NCI-H1105 treated with DMSO at 0.1 percent for 48 hours (cell line): ENCODE data around the gene ARL8A.
"Not testable (repeated sequence)": the region's sequence is repeated elsewhere in the genome, so short reads cannot be mapped to it uniquely, and the experiment has no call there.

Experiments used
- DNase-seq: peaks from one replicate; lab custom pipeline; 2025; lab: John Stamatoyannopoulos, UW

ARL8A gene

DNA sequence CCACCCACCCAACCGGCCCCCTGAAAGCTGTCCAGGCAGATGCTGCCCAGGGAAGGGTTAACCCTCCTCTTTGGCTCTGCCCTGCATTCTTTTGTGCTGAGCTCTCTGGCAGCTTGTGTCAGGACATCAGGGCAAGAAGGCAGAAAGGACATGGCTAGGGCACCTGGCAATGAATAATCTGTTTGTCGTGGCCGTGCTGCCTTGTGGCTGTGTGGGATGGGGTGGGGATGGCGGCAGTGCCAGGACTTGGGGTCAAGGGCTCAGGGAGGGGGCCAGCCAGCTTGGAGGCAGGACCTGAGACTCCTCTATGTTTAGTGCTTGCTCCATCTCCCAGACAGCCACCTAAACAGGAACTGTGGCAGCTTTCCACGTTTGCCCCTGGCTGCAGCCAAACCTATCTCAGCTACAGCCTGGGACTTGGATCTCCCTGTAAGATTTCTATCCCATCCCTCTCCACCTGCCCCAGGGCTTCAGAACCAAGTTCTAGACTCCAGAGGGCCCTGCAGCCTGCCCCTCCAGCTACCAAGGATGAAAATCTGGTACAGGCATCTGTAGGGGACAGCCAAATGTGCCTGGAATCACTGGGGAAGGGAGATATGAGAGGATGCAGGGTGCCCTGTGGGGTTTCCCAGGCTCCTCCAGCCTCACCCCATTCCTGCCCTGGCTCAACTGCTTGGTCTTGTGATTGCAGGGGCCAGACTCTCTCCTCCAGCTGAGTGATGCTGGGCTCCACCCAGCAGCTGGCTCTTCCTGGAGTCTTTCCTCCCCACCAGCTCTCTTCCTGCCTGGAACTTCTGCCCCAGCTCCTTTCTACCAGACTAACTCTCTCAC is 31.5 kb downstream of the ARL8A start:
- no peak for DNase-seq

DNA sequence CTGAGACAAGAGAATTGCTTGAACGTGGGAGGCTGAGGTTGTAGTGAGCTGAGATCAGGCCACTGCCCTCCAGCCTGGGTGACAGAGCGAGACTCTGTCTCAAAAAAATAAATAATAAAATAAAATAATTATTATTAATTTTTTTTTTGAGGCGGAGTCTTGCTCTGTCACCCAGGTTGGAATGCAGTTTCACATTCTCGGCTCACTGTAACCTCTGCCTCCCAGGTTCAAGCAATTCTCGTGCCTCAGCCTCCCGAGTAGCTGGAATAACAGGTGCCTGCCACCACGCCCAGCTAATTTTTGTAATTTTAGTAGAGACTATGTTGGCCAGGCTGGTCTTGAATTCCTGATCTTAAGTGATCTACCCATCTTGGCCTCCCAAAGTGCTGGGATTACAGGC is 32.9 kb downstream of the ARL8A start:
- DNase-seq, result not testable (repeated sequence)

DNA sequence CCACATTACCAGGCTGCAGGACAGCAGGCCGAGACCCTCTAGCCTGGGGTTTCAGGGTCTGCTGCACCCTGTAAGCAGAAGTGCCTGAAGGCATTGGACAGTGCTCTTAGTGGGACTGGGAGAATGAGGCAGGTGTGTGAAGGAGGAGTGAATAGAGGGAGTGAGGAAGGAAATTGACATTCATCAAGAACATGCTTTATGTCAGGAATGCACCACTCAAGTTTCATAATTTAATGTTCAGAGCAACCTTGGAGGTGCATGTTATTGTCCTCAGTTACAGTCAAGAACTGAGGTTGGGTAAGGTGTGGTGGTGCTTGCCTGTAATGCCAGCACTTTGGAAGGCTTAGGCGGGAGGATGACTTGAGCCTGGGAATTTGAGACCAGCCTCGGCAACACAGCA is 33.6 kb downstream of the ARL8A start:
- DNase-seq, result no peak

DNA sequence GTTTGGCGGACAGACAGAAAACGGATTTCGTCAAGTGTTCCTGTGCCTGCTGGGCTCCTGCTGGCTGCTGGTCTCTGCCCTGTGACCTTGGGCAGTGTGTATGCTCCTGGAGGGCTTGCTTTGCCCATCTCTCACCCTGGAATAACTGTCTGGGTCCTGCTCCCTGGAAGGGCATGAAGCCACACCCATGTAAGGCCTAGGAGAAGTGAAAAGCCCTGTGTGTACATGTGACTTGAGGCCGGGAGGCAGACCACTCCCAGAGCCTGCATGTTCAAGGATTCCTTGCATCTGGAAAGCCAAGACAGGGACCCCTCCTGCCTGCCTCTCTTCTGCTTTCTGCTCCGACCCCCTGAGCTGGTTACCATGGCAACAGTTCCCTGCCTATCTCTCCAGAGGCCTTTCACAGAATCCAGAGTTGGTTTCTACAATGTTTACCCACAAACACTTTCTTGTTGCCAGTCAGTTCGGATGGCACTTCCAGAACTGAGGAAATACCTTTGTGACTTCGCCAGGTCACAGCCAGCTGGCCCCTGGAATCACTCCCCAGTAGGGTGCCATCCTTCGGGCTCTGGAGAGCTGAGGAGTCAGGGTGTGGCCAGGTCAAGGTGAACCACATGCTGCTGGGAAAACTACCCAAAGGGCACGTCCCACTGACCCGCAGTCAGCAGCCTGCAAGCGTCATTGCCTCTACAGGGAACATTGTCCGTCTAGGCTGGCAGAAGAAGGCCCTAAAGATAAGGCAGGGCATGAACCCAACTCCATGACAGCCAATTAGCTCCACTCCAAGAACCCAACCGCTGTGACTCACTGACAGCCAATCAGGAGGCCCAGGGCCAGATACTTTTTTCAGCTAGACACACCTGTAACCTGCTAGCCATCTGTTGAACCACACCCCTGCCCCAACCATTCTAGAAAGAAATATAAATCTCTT is 36.5 kb downstream of the ARL8A start:
- DNase-seq, result peak; percentile 69

DNA sequence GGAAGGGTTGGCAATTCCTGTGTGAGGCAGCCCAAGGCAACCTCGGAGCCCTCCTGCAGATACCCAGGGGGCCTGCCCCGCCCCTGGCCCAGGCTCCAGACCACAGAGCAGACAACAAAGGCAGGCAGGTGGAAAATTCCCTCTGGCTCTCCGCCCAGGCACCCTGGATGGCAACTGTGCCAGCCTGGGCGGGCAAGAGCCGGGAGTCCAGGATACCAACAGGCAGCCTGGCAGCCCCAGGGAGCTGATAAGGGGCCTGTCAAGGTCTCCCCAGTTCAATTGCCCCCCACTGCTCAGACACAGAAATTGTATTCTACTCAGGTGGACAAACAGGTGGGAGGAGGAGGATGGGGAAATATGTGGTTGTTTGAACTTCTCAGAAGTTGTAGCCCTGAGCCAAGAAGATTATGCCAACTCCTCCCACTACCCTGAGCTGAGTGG is 37.2 kb downstream of the ARL8A start:
- peak; percentile 96 for DNase-seq

DNA sequence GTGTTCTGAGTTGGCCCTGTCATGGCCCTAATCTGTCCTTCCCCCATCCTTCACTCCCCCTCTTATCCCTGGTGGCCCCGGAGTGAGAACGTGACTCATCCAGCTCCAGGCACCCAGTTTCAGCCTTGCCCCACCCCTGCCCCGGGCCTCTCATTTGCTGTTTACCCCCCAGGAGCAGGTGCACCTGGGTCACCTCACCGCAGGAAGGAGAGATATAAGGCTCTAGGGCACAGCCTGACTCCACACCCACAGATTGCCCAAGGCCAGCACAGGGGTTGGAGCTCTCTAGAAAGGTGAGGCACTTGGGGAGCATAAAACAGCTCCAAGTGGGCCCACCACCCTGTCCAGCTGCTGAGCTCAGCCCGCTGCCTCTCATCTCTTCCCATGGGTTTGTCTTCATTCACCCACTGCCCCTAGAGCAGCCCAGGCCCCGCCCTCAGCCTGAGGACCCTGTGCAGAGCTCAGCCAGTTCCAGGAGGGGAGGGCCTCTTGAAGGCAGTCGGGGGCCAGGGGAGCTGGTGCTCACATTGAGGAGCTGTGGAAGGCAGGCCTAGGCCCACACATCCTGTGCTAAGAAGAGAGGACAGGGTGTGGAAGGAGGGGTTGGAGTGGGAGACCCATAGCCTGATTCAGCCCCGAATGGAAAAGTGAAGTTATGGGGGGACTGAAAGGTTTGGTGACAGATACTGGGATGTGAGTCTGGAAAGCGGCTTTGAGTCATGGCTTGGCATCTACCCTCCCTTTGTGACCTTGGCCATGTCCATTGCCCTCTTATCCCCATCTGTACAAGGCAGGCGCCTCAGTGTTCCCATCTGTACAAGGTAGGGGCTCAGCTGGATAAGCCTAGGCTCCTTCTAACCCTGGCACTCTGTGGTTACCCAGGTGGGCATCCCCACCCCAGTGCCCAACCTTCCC is 37.9 kb downstream of the ARL8A start:
- DNase-seq, result peak; percentile 22

DNA sequence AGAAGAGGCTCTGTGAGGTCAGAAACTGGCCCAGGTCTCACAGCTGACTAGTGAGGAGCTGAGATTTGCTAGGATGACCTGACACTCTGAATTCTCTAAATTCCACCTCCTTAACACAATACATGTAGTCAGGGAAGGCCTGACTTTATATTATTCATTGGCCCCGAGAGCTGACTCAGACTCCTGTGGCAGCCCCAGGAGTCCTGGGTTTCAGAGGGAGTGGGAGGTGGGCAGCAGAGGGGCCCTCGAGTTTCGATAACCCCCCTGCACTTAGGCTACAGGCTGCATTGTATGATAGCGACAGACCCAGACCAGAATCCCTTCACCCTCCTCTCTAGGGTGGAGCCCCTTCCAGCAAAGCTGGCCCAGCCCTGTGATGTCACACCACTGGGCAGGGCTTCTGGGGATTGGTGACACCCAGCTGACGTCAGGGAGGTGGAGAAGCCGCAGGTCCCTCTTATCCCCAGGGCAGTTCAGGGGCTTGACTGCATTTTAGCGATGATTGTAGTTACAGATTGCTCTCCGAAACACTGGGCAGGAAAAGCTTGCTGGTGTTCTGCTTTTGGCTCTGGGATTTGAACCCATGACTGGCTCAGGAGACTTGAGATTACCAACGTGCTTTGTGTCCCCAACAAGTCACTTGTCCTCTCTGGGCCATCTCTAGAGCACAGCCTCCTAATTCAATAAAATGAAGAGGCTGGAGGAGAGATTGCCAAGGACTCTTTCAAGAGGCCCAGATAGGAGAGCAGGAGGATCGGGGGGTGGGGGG is 38.8 kb downstream of the ARL8A start:
- no peak for DNase-seq

DNA sequence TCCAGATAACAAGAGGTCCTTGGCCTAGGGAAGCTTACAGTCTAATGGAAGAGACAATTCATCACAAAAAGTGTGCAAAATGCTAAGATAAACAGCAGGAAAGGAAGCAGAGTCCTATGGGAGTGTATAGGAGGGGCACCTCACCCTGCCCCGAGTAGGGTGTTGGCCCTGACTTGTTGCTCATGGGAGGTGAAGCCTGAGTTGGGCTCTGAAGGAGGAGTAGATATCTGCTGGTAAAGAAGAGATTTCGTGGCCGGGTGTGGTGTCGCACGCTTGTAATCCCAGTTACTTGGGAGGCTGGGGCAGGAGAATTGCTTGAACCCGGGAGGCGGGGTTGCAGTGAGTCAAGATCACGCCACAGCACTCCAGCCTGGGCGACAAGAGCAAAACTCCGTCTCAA is 40.5 kb downstream of the ARL8A start:
- DNase-seq, result no peak

DNA sequence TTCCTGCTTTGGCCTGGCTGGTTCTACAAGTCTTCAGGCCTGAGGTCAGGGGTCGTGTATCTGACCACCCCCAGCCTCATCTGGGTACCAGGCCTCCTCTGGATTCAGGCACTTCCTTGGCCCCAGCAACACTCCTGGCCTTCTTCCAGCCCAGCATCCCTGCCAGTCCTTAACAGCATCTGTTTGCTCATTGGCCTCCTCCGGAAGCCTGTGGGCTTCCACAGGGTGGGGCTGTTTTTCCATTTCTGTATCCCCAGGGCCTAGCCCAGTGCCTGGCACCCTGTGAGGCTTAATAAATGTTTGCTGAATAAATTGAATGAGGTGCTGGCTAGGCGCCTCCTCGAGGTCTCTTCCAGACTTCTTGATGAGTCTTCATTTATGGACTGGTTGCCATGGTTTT is 43.4 kb downstream of the ARL8A start:
- no peak for DNase-seq

DNA sequence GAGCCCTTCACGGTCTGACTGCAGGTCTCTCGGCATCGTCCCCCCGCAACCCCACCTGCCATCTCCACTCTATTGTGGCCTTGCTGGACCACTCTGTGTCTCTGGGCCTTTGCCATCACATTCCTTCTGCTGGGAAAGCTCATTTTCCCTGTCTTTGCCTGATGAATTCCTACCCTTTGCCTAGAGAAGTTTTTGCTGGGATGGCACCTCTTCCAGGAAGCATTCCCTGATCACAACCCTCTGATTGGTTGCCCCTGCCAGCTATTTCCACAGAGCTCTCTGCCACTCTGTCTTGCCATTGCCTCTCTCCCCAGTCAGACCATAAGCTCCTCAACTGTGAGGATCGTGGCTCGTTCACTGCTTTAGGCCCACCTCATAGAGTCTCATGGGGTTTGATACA is 50.7 kb downstream of the ARL8A start:
- DNase-seq, result no peak

DNA sequence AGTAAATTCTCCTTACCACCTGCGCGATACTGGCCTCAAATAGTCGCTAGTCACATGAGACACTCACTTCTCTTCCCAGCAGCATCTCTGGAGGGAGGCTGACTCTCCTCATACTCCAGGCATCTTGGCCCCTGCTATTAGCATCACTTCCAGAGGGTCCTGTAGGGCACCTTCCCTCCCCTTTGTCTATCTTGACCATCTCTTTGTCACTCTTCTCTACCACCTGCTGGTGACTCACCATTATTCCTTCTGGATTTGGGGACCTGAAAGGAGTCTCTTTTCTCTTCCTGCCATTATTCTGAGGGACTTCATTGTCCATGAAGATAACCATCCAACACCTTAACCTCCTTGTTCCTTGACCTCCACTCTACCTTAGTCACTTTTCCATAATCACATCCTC is 53.5 kb downstream of the ARL8A start:
- DNase-seq, result no peak

DNA sequence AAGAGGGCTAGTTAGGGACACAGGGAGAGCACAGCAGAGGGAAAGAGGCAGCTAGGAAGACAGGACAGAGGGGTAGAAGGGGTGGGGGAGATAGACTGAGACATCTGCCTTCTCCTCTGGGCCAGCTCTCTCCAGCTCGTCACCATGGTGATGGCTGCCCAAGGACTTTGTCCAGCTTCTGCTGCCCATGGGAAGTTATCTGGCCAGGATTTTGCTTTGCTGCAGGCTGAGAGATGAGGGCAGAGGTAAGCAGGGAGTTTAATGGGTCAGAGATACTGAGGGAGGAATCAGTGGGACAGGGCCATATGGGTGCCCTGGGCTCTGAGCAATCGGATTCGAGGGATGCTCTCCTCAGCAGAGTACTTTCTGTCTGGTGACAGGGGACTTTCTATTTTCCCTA is 56.3 kb downstream of the ARL8A start:
- DNase-seq, result no peak

DNA sequence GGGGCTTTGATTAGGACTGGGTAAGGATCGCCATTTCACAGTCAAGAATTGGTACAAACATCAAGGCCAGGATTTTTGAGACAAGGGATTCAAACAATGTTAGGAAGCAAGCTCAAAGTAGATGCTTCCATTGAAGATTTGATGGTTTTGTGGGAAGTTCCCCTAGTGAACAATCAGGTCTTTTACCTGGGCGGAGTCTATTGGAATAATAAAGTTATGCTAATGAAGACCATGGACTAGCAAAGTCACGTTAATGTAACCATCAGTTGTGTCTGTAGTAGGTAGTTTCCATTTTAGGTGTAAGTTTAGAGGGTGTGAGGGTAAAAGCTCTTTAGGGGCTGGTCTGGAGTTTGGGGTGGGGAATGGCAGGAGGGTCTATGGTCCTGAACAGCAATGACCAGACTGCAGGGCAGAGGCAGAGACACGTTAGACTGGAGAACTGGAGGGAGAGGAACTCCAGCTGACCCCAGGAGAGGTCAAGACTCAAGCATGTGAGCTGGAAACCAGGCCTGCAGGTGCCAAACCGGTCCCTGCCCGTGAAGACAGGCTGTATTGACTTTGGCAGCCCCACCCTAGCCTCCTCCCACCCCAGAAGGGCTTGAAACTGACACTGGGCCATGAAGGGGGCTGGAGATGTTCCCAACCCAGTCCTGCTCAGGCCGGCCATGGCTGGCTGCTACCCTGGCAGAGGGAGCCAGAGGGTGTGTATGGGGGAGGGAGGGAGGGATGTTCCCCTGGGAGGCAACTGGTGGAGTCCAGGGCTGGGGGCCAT is 57.8 kb downstream of the ARL8A start:
- DNase-seq, result no peak

DNA sequence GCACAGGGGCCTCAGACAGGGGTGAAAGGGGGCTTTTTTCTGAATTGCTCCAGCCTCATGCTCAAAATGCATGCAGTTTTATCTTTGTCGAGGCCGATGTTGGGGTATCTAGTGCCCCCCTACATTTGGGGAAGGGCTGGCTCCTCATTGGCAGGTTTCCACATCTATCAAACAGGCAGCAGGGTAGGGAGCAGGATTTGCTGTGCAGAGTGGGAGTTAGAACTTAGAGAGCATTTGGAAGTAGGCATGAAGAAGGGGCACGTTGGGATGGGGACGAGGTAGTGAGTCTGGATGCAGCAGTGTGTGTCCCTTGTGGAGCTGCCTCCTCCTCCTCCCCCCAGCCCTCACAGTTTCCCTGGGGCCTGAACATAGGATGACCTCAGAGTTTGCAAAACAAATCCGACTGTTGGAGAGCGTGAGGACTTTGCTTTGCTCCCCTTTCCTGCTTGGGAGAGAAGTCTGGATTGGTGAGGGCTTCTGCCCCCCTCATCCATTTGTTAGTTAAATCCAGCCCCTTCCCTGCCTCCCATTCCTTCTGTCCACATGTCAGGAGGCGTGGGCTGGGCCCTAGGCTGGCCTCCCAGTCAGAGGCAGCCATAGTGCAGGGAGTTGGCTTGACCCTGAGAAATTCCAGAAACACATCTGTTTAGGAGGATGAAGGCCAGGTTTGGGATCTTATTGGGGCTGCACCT is 58.7 kb downstream of the ARL8A start:
- peak; percentile 44 for DNase-seq

DNA sequence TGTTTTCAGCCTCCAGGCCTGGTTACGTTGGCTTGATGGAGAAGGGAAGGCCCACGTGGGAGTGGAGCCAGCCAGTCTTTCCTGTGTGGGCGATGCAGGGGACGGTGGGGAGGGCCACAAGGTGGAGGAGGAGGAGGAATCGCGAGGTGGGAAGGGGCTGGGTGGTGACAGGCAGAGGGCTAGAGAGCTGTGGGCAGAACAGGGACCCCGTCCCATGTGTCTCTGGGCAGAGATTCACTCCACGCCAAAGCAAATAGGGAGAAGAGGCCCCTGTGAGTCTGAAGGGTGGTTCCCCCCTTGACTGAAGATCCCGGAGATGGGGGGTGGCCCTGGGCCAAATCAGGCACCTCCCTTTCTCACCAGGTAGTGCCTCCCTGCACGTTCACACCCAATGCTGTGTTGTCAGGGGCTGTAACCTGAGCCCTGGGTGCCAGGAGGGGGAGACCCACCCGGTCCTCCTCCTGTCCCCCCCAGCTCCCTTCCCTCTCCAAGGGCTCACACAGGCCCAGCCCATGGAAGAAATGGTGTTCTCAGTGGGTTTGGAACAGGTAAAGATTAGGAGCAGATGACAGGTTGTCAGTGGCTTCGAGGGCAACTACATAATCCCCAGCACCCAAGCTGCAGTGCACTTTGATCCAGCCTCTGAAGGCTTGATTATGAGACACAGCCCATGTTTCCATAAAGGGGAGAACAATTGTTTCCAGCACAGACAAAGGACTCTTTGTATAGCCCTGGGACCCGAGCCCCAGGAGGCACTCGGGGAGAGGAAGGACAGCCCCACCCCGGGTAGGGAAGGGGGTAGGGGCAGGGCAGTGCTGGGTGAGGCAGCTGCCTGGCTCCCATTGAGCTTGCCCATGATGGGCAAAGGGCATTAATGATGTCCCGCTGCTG is 59.5 kb downstream of the ARL8A start:
- peak; percentile 74 for DNase-seq
